ENCODE results near the gene ALPL.

ALPL gene

GRCh38 chr1:21574466-21575151 lies 65.4 kb downstream of the ALPL start:
- DNase-seq (ENCODE audit: low read depth in 2 of 2, low spot score in 1 of 2), result no peak

- no peak for DNase-seq (ENCODE audit: low read depth in 2 of 2, low spot score in 1 of 2)
These were observed 66.2 kb downstream of the ALPL start for GRCh38 chr1:21575351-21575942.

- DNase-seq (ENCODE audit: low read depth in 2 of 2, low spot score in 1 of 2), result no peak
These were observed 67.0 kb downstream of the ALPL start for GRCh38 chr1:21576031-21576797.

GRCh38 chr1:21576798-21577187 lies 67.6 kb downstream of the ALPL start:
- DNase-seq (ENCODE audit: low read depth in 2 of 2, low spot score in 1 of 2), result no peak

- DNase-seq (ENCODE audit: low read depth in 2 of 2, low spot score in 1 of 2), result no peak
These were observed 68.1 kb downstream of the ALPL start for GRCh38 chr1:21577324-21577723.

- no peak for DNase-seq (ENCODE audit: low read depth in 2 of 2, low spot score in 1 of 2)
These were observed 68.7 kb downstream of the ALPL start for GRCh38 chr1:21577933-21578332.

- DNase-seq (ENCODE audit: low read depth in 2 of 2, low spot score in 1 of 2), result no peak
These were observed 70.6 kb downstream of the ALPL start for GRCh38 chr1:21579791-21580190.

GRCh38 chr1:21584096-21584495 lies 74.9 kb downstream of the ALPL start:
- DNase-seq (ENCODE audit: low read depth in 2 of 2, low spot score in 1 of 2), result no peak

GRCh38 chr1:21585037-21585436 lies 75.8 kb downstream of the ALPL start:
- DNase-seq (ENCODE audit: low read depth in 2 of 2, low spot score in 1 of 2), result no peak

- no peak for DNase-seq (ENCODE audit: low read depth in 2 of 2, low spot score in 1 of 2)
These were observed 77.0 kb downstream of the ALPL start for GRCh38 chr1:21586222-21586621.

- no peak for DNase-seq (ENCODE audit: low read depth in 2 of 2, low spot score in 1 of 2)
These were observed 77.8 kb downstream of the ALPL start for GRCh38 chr1:21586846-21587601.

- no peak for DNase-seq (ENCODE audit: low read depth in 2 of 2, low spot score in 1 of 2)
These were observed 78.4 kb downstream of the ALPL start for GRCh38 chr1:21587602-21587953.

GRCh38 chr1:21589618-21590017 lies 80.4 kb downstream of the ALPL start:
- no peak for DNase-seq (ENCODE audit: low read depth in 2 of 2, low spot score in 1 of 2)

- no peak for DNase-seq (ENCODE audit: low read depth in 2 of 2, low spot score in 1 of 2)
These were observed 81.1 kb downstream of the ALPL start for GRCh38 chr1:21590126-21590880.

- DNase-seq (ENCODE audit: low read depth in 2 of 2, low spot score in 1 of 2), result no peak
These were observed 81.7 kb downstream of the ALPL start for GRCh38 chr1:21590934-21591333.

- no peak for DNase-seq (ENCODE audit: low read depth in 2 of 2, low spot score in 1 of 2)
These were observed 83.1 kb downstream of the ALPL start for GRCh38 chr1:21592086-21592865.

GRCh38 chr1:21593231-21593630 lies 84.0 kb downstream of the ALPL start:
- no peak for DNase-seq (ENCODE audit: low read depth in 2 of 2, low spot score in 1 of 2)

GRCh38 chr1:21594501-21594900 lies 85.3 kb downstream of the ALPL start:
- DNase-seq (ENCODE audit: low read depth in 2 of 2, low spot score in 1 of 2), result no peak

GRCh38 chr1:21594935-21595897 lies 86.0 kb downstream of the ALPL start:
- DNase-seq (ENCODE audit: low read depth in 2 of 2, low spot score in 1 of 2), result peak in 1 of 2 donors; percentile 7
